SK-N-SH (cell line): ENCODE data around the gene RAD51B. TPM values are rescaled to one million over a fixed set of nuclear protein-coding genes. Genes with fewer than 3 reads are reported as not detected.

Experiments used
- CTCF ChIA-PET: fragments of 300-600, 350-600 bp; formaldehyde crosslinking; extraction: SDS; loops from one replicate; lab custom pipeline; 2021; lab: Yijun Ruan, JAX
- POLR2A ChIA-PET: fragments of 350-600 bp; sonication (Branson Sonifier 250); formaldehyde crosslinking; extraction: SDS; loops from one replicate; lab custom pipeline; 2020; ENCODE audit warnings: antibody characterized with exemption, inconsistent platforms; lab: Yijun Ruan, JAX
- DNase-seq: peaks from one replicate; pipeline ENCODE4 v3.0.0; 2012
- H2AFZ ChIP-seq: fragments of 200-600 bp; sonication (generic); 2 replicates; pipeline ENCODE4 v1.8.1; 2016; ENCODE audit warnings: antibody characterized with exemption, mild to moderate bottlenecking, low read depth
- H3F3A ChIP-seq: fragments of 200-600 bp; sonication (generic); replicated peaks from 2 replicates; pipeline ENCODE3; 2016; ENCODE audit warnings: antibody characterized with exemption, mild to moderate bottlenecking; ENCODE audit not compliant: insufficient read depth
- H3K27ac ChIP-seq, 2 experiments: fragments of 200-500 bp in 1 of 2; fragments of 200-600 bp in 1 of 2; sonication (Bioruptor generic) in 1 of 2; sonication (generic), shearing (Covaris generic) in 1 of 2; 2 replicates each; pipeline versions ENCODE4 v1.5.1 to v1.6.1; 2014 to 2016; ENCODE audit warnings: low read depth in 2 of 2, inconsistent platforms in 1 of 2, low read length in 1 of 2, mild to moderate bottlenecking in 1 of 2, mixed read lengths in 1 of 2
- H3K27me3 ChIP-seq: fragments of 200-600 bp; sonication (generic), shearing (Covaris generic); 2 replicates; pipeline ENCODE4 v1.6.1; 2016; ENCODE audit warnings: mixed run types; ENCODE audit not compliant: insufficient read depth
- H3K36me3 ChIP-seq, 2 experiments: fragments of 200-500 bp in 1 of 2; fragments of 200-600 bp in 1 of 2; sonication (Bioruptor generic) in 1 of 2; sonication (generic) in 1 of 2; replicated peaks in 1 of 2; 2 replicates each; pipeline versions ENCODE3 to v1.5.1; 2014 to 2016; ENCODE audit warnings: low read length in 1 of 2, mild to moderate bottlenecking in 1 of 2; ENCODE audit not compliant: insufficient read depth in 2 of 2, control insufficient read depth in 1 of 2
- H3K4me1 ChIP-seq, 2 experiments: fragments of 200-500 bp in 1 of 2; fragments of 200-600 bp in 1 of 2; sonication (Bioruptor generic) in 1 of 2; sonication (generic), shearing (Covaris generic) in 1 of 2; 2 replicates each; pipeline versions ENCODE4 v1.5.1 to v1.6.1; 2014 to 2016; ENCODE audit warnings: low read depth in 1 of 2, low read length in 1 of 2, mixed run types in 1 of 2; ENCODE audit not compliant: insufficient read depth in 2 of 2, control insufficient read depth in 1 of 2
- H3K4me2 ChIP-seq: fragments of 200-600 bp; sonication (generic), shearing (Covaris generic); 2 replicates; pipeline ENCODE4 v1.6.1; 2017; ENCODE audit warnings: mixed run types
- H3K4me3 ChIP-seq, 2 experiments: fragments of 200-500 bp in 1 of 2; fragments of 200-600 bp in 1 of 2; sonication (Bioruptor generic) in 1 of 2; sonication (generic), shearing (Covaris generic) in 1 of 2; 2 replicates each; pipeline versions ENCODE4 v1.5.1 to v1.8.1; 2014 to 2016; ENCODE audit warnings: low read depth in 2 of 2, inconsistent platforms in 1 of 2, low read length in 1 of 2, mild to moderate bottlenecking in 1 of 2, mixed read lengths in 1 of 2, moderate library complexity in 1 of 2
- H3K79me2 ChIP-seq: fragments of 200-600 bp; sonication (generic); 2 replicates; pipeline ENCODE4 v1.8.1; 2017; ENCODE audit warnings: mild to moderate bottlenecking; ENCODE audit not compliant: insufficient read depth
- H3K9ac ChIP-seq: fragments of 200-600 bp; sonication (generic); 2 replicates; pipeline ENCODE4 v1.6.1; 2017; ENCODE audit warnings: mixed run types
- H3K9me2 ChIP-seq: fragments of 200-600 bp; sonication (generic); 2 replicates; pipeline ENCODE4 v1.6.1; 2017; ENCODE audit warnings: mixed run types
- H3K9me3 ChIP-seq: fragments of 200-600 bp; sonication (generic); 2 replicates; pipeline ENCODE4 v1.6.1; 2017; ENCODE audit warnings: mixed run types, mild to moderate bottlenecking, moderate library complexity
- H4K20me1 ChIP-seq: fragments of 200-600 bp; sonication (generic); 2 replicates; pipeline ENCODE4 v1.6.1; 2017; ENCODE audit warnings: mild to moderate bottlenecking, mixed run types; ENCODE audit not compliant: insufficient read depth
- ELF1 ChIP-seq: IDR thresholded peaks from 2 replicates; pipeline ENCODE4 v1.4.0; 2012
- EZH2phosphoT487 ChIP-seq: fragments of 200-600 bp; sonication (generic); IDR thresholded peaks from 2 replicates; pipeline ENCODE4 v1.6.1; 2017; ENCODE audit warnings: low read depth, mixed run types, mild to moderate bottlenecking, antibody characterized with exemption, moderate library complexity, borderline replicate concordance
- FOSL2 ChIP-seq: IDR thresholded peaks from 2 replicates; pipeline ENCODE4 v1.4.0; 2012; ENCODE audit warnings: low read depth, mild to moderate bottlenecking, moderate library complexity, borderline replicate concordance
- FOXM1 ChIP-seq: IDR thresholded peaks from 2 replicates; pipeline ENCODE4 v1.4.0; 2012; ENCODE audit warnings: low read depth, mild to moderate bottlenecking
- GABPA ChIP-seq: IDR thresholded peaks from 2 replicates; pipeline ENCODE4 v1.4.0; 2012; ENCODE audit warnings: low read depth, mild to moderate bottlenecking
- GATA2 ChIP-seq: sonication (generic); formaldehyde crosslinking; IDR thresholded peaks from 2 replicates; pipeline ENCODE4 v1.5.0; 2020; ENCODE audit warnings: mild to moderate bottlenecking, missing genetic modification reagents
- IRF3 ChIP-seq: fragments of 150-350 bp; IDR thresholded peaks from 2 replicates; pipeline ENCODE4 v1.6.1; 2016; ENCODE audit warnings: mild to moderate bottlenecking, low read depth, low read length
- JUND ChIP-seq: IDR thresholded peaks from 2 replicates; pipeline ENCODE4 v1.4.0; 2012
- NFIC ChIP-seq: IDR thresholded peaks from 2 replicates; pipeline ENCODE4 v1.4.0; 2012; ENCODE audit warnings: borderline replicate concordance
- NRF1 ChIP-seq: IDR thresholded peaks from 2 replicates; pipeline ENCODE4 v1.6.1; 2012; ENCODE audit warnings: low read depth, mild to moderate bottlenecking, low read length
- POLR2AphosphoS5 ChIP-seq: IDR thresholded peaks from 2 replicates; pipeline ENCODE4 v1.6.1; 2012; ENCODE audit warnings: low read depth, low read length
- RAD21 ChIP-seq: IDR thresholded peaks from 2 replicates; pipeline ENCODE4 v1.6.1; 2012; ENCODE audit warnings: mild to moderate bottlenecking, low read length
- RCOR1 ChIP-seq: fragments of 150-350 bp; IDR thresholded peaks from 2 replicates; pipeline ENCODE4 v1.6.1; 2017; ENCODE audit warnings: antibody characterized with exemption, low read length
- RFX5 ChIP-seq: IDR thresholded peaks from 2 replicates; pipeline ENCODE4 v1.6.1; 2012; ENCODE audit warnings: mild to moderate bottlenecking, improper control_type of control experiment, low read length
- SIN3A ChIP-seq: IDR thresholded peaks from 2 replicates; pipeline ENCODE4 v1.6.1; 2012; ENCODE audit warnings: low read depth, mild to moderate bottlenecking, low read length, moderate library complexity, borderline replicate concordance
- SMC3 ChIP-seq: IDR thresholded peaks from 2 replicates; pipeline ENCODE4 v1.6.1; 2012; ENCODE audit warnings: low read depth, low read length, improper control_type of control experiment
- TAF1 ChIP-seq: IDR thresholded peaks from 2 replicates; pipeline ENCODE4 v1.6.1; 2012; ENCODE audit warnings: low read depth, mild to moderate bottlenecking, low read length, moderate library complexity, borderline replicate concordance
- TEAD4 ChIP-seq: IDR thresholded peaks from 2 replicates; pipeline ENCODE4 v1.4.0; 2012; ENCODE audit warnings: mild to moderate bottlenecking, borderline replicate concordance; ENCODE audit not compliant: insufficient read depth
- WGBS: methylation state at CpG from one replicate; pipeline ENCODE4 v1.1.6; 2017; ENCODE audit warnings: low lambda C conversion rate; 5-methylcytosine and 5-hydroxymethylcytosine counted together
- polyA plus RNA-seq, 3 experiments: library from polyadenylated mRNA; depleted of rRNA; stranded (reverse); fragments of >200 nt; gene quantifications; 2 replicates each; pipeline ENCODE4 v1.2.3, GENCODE V29; 2012
- TF ChIP-seq, protein P1 (sequence below): fragments of 150-350 bp; IDR thresholded peaks from 2 replicates; pipeline ENCODE4 v1.6.1; 2017; ENCODE audit warnings: antibody characterized with exemption, low read length, low read depth, borderline replicate concordance
- TF ChIP-seq, protein P2 (sequence below): fragments of 200-600 bp; sonication (generic); IDR thresholded peaks from 2 replicates; pipeline ENCODE4 v1.6.1; 2017; ENCODE audit warnings: antibody characterized with exemption, mild to moderate bottlenecking, moderate library complexity

RAD51B gene
- polyA plus RNA-seq, 1 of the 3 experiments (the other 2 are of a cell fraction), result 6.0 TPM

DNA sequence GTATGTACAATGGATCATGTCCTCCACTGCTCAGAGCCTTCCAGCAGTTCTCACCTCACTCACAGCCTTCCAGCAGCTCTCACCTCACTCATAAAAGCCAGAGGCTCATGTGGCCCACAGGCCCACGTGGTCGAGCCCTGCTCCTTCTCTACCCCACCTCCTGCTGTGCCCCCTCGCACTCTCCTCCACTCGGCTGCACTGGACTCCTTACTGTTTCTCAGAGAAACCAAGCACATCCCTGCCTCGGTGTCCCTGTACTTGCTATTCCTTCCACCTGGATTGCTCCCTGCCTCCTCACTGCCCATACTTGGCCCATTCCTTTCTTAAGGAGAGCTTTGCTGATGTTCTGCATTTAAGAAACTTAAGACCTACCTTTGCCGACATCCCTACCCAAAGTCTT is 753.5 kb downstream of the RAD51B start (continued):
- no peak for TF ChIP-seq SIN3A
- TF ChIP-seq NRF1, result no peak
- no peak for TF ChIP-seq SMC3

- ChIA-PET POLR2A (no interaction called here), CTCF (interaction anchor here (0.7 to 1.7 kb wide), 2 partner anchors 11 to 30 kb away, joined by 4 read pairs; no protein-coding TSS in a partner anchor)
- TF ChIP-seq NFIC (no peak), IRF3 (no peak), TEAD4 (no peak), RFX5 (no peak), JUND (no peak), FOXM1 (no peak), GATA2 (CRISPR knock-in tag) (no peak), SMC3 (no peak), RAD21 (no peak), ELF1 (no peak), EZH2phosphoT487 (no peak), RCOR1 (no peak), TAF1 (no peak), FOSL2 (no peak), GABPA (no peak), POLR2AphosphoS5 (no peak)
- TF ChIP-seq, protein P1, sequence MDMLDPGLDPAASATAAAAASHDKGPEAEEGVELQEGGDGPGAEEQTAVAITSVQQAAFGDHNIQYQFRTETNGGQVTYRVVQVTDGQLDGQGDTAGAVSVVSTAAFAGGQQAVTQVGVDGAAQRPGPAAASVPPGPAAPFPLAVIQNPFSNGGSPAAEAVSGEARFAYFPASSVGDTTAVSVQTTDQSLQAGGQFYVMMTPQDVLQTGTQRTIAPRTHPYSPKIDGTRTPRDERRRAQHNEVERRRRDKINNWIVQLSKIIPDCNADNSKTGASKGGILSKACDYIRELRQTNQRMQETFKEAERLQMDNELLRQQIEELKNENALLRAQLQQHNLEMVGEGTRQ, result no peak
- TF ChIP-seq, protein P2, sequence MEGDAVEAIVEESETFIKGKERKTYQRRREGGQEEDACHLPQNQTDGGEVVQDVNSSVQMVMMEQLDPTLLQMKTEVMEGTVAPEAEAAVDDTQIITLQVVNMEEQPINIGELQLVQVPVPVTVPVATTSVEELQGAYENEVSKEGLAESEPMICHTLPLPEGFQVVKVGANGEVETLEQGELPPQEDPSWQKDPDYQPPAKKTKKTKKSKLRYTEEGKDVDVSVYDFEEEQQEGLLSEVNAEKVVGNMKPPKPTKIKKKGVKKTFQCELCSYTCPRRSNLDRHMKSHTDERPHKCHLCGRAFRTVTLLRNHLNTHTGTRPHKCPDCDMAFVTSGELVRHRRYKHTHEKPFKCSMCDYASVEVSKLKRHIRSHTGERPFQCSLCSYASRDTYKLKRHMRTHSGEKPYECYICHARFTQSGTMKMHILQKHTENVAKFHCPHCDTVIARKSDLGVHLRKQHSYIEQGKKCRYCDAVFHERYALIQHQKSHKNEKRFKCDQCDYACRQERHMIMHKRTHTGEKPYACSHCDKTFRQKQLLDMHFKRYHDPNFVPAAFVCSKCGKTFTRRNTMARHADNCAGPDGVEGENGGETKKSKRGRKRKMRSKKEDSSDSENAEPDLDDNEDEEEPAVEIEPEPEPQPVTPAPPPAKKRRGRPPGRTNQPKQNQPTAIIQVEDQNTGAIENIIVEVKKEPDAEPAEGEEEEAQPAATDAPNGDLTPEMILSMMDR, result no peak
- Histone ChIP-seq H3K79me2 (no peaks in the 10 kb centered on the region), H3K4me2 (no peak overlapping the region), H3K4me1 (peaks cover 0 to 38% of the 10 kb centered on the region in 2 experiments; a peak in 3 of 4 replicates), H3K27me3 (no peaks in the 10 kb centered on the region), H3K9me2 (no peaks in the 10 kb centered on the region), H3F3A (peaks cover 15% of the 10 kb centered on the region), H2AFZ (no peak overlapping the region), H3K9ac (no peak overlapping the region), H4K20me1 (no peaks in the 10 kb centered on the region), H3K4me3 (no peak overlapping the region), H3K36me3 (no peaks in the 10 kb centered on the region), H3K9me3 (no peaks in the 10 kb centered on the region), H3K27ac (no peak overlapping the region)
- DNase-seq, result no peak
- 93% methylated on average over 2 of the region's 2 CpGs for WGBS
Observed at GRCh38 chr14:68573722-68574121, 754.1 kb downstream of the RAD51B start.
